ENCODE data around the gene THSD4. TPM values are rescaled to one million over a fixed set of nuclear protein-coding genes. Genes with fewer than 3 reads are reported as not detected.

The THSD4 gene
- total and polyA plus RNA-seq, 2 of the 4 experiments (the other 2 are of a cell fraction), result 25.5 to 31.1 TPM

GRCh38 chr15:71683411-71684274, 568.4 kb downstream of the THSD4 start:
- Histone ChIP-seq H3K4me1 (ENCODE audit: control insufficient read depth, insufficient read depth, low read length) (peaks cover 13% of the 10 kb centered on the region), H2AK5ac (ENCODE audit: low read depth, low read length) (peak overlapping the region; percentile 40; the same call in 1 of the 2 replicates), H3K4me3 (ENCODE audit: insufficient read depth, low read depth, low read length) (no peak overlapping the region), H2BK120ac (ENCODE audit: low read depth, low read length) (peak overlapping the region; percentile 85), H3K23ac (ENCODE audit: low read depth, low read length) (peak overlapping the region; percentile 39; the same call in 1 of the 2 replicates), H3K36me3 (ENCODE audit: control insufficient read depth, insufficient read depth, low read length) (no peaks in the 10 kb centered on the region), H3K79me1 (ENCODE audit: low read depth in 1 of 2, low read length in 2 of 2) (peaks cover 3 to 4% of the 10 kb centered on the region in 2 experiments; a peak in 2 of 4 replicates), H2BK20ac (ENCODE audit: low read depth, low read length) (peak overlapping the region; percentile 67; the same call in 1 of the 2 replicates), H2BK5ac (ENCODE audit: low read depth, low read length, poor library complexity, severe bottlenecking) (peak overlapping the region; percentile 54), H3K27me3 (ENCODE audit: control insufficient read depth, insufficient read depth, low read length) (no peaks in the 10 kb centered on the region), H3K4me2 (ENCODE audit: low read depth, low read length) (no peak overlapping the region), H4K5ac (ENCODE audit: low read depth, low read length) (no peak overlapping the region), H2AFZ (replicated peaks; ENCODE audit: low read length, poor library complexity) (no peak overlapping the region), H2BK15ac (ENCODE audit: low read depth, low read length) (peak overlapping the region; percentile 24; the same call in 1 of the 3 replicates), H2AK9ac (replicated peaks; ENCODE audit: low read depth, low read length, poor library complexity) (no peak overlapping the region), H3K9me1 (ENCODE audit: insufficient read depth, low read length) (peaks cover 13% of the 10 kb centered on the region), H3K9me3 (ENCODE audit: control insufficient read depth, insufficient read depth, low read length) (no peaks in the 10 kb centered on the region), H3K18ac (ENCODE audit: low read depth, low read length) (peak overlapping the region; percentile 29; the same call in 1 of the 2 replicates), H4K20me1 (ENCODE audit: insufficient read depth, low read length) (no peaks in the 10 kb centered on the region; the same call in 1 of the 2 replicates), H3K27ac (ENCODE audit: insufficient read depth, low read length) (peak overlapping the region; percentile 55), H3K56ac (ENCODE audit: extremely low read depth, insufficient read depth, low read length) (peak overlapping the region; percentile 38; the same call in 1 of the 2 replicates), H4K91ac (ENCODE audit: insufficient read depth, low read depth, low read length) (peak overlapping the region; percentile 55), H3K14ac (replicated peaks; ENCODE audit: low read depth, low read length) (peak overlapping the region; percentile 27), H4K8ac (ENCODE audit: low read depth in 2 of 2, low read length in 2 of 2) (peak overlapping the region in 1 of 2 experiments; percentile 34; a peak in 1 of 4 replicates), H3K9ac (ENCODE audit: low read depth, low read length) (no peak overlapping the region; the same call in 1 of the 2 replicates), H3K4ac (ENCODE audit: low read depth, low read length) (peak overlapping the region; percentile 67)
- 100% methylated on average over 2 of the region's 9 CpGs; no CpG with 5 or more reads in 1 of the 2 experiments for WGBS, 2 experiments (ENCODE audit: extremely low coverage in 2 of 2, insufficient read length in 1 of 2)
- no TSS peak for BruUV-seq (replicated peaks)
- ChIA-PET CTCF (no interaction called here), POLR2A (ENCODE audit: unreplicated experiment) (interaction anchor here (0.5 kb wide), 1 partner anchor 8 kb away, joined by 3 read pairs; no protein-coding TSS in a partner anchor)
- dilution Hi-C loops (cut with HindIII; ENCODE audit: low sequenced_read_pairs, unreplicated experiment), result no loop called here
- intact Hi-C loops (cut with micrococcal nuclease), result no loop called here
- peak; percentile 57 for DNase-seq
- ATAC-seq (ENCODE audit: low read depth), result peak; percentile 69
- TF ChIP-seq SMC3 (IDR thresholded peaks at IDR 0.05; ENCODE audit: low read depth, low read length), result no peak
- TF ChIP-seq ELK1 (IDR thresholded peaks at IDR 0.05; ENCODE audit: borderline replicate concordance, low read depth, low read length), result no peak
- TF ChIP-seq MAZ (IDR thresholded peaks at IDR 0.05; ENCODE audit: borderline replicate concordance, low read depth, low read length), result no peak
- no peak for TF ChIP-seq POLR2A (IDR thresholded peaks at IDR 0.05; ENCODE audit: low read depth, low read length)
- TF ChIP-seq CTCF (conservative IDR thresholded peaks at IDR 0.05; ENCODE audit: low read depth, low read length), result no peak
- TF ChIP-seq RAD21 (IDR thresholded peaks at IDR 0.05; ENCODE audit: low read length), result no peak
- in situ Hi-C loops (cut with MboI; ENCODE audit: low sequenced_read_pairs), result no loop called here

All from IMR-90 (cell line).